ENCODE data around the gene FBXL16. TPM values are rescaled to one million over a fixed set of nuclear protein-coding genes. Genes with fewer than 3 reads are reported as not detected.

FBXL16 gene
- total and polyA plus RNA-seq, 9 of the 15 experiments (the other 6 are each of a cell fraction or from before 2014, with no cell fraction given): 0.21 to 8.2 (median 1.7) TPM

DNA sequence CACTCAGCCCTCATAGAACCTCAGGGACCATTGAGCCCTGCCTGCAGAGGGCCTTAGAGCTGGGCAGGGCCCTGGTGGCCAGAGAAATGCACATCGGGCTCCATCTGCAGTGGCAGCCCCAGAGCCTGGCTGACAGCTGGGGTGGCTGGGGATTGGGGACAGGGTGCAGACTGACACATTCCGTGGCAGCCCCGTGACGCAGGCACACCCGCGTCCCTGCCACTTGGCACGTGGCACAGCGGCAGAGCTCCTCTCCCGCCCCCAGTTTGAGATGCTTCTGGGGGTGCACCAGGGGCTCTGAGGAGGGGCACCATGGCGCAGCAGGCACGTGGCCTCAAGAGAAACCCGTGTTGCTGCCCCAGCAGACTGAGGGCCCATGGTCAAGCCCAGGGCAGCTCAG is 2.2 kb downstream of the FBXL16 start:
- Histone ChIP-seq H3K4me1 (replicated peaks in 1 of 2; ENCODE audit: control insufficient read depth in 2 of 2, insufficient read depth in 2 of 2, low read length in 2 of 2) (peaks cover 0 to 67% of the 10 kb centered on the region in 2 experiments; a peak in 3 of 5 replicates), H3K4me3 (no peak overlapping the region), H3K36me3 (ENCODE audit: control insufficient read depth, insufficient read depth, low read length) (no peaks in the 10 kb centered on the region), H3K4me2 (ENCODE audit: insufficient read depth, low read length) (no peak overlapping the region), H3K9me1 (ENCODE audit: control insufficient read depth, insufficient read depth, low read length) (peaks cover 6% of the 10 kb centered on the region), H4K20me1 (replicated peaks; ENCODE audit: control insufficient read depth, insufficient read depth, low read length) (peaks cover 32% of the 10 kb centered on the region), H3K27me3 (ENCODE audit: control insufficient read depth in 2 of 2, insufficient read depth in 2 of 2, low read length in 2 of 2) (peaks cover 13 to 67% of the 10 kb centered on the region in 2 experiments; a peak in 4 of 5 replicates), H3K9ac (ENCODE audit: insufficient read depth in 1 of 2, low read depth in 2 of 2, low read length in 2 of 2) (peak overlapping the region in 1 of 2 experiments; percentile 22; a peak in 1 of 4 replicates), H3K79me2 (ENCODE audit: control insufficient read depth, insufficient read depth, low read length) (no peaks in the 10 kb centered on the region), H3K9me3 (replicated peaks; ENCODE audit: control insufficient read depth, insufficient read depth, low read depth, low read length) (no peaks in the 10 kb centered on the region), H3K27ac (ENCODE audit: extremely low read depth, low read depth, low read length) (no peak overlapping the region), H2AFZ (ENCODE audit: low read depth, low read length) (no peak overlapping the region)
- POLR2A ChIA-PET: interaction anchor here (0.6 to 1.4 kb wide), 3 partner anchors 17 to 107 kb away, joined by 3 to 5 read pairs (median 3); partner anchors contain the start of genes ANTKMT and CIAO3
- FAIRE-seq (no peak), DNase-seq (ENCODE audit: extremely low read depth in 1 of 4, low spot score in 3 of 4) (no peak), ATAC-seq (no peak)
- 44% methylated on average over 12 of the region's 12 CpGs for WGBS (ENCODE audit: insufficient coverage, low coverage, missing lambda C conversion rate)
- no TSS peak for BruUV-seq (replicated peaks)
- TF ChIP-seq, protein P1, sequence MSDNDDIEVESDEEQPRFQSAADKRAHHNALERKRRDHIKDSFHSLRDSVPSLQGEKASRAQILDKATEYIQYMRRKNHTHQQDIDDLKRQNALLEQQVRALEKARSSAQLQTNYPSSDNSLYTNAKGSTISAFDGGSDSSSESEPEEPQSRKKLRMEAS (CRISPR knock-in tag; IDR thresholded peaks at IDR 0.05): peak; percentile 29; the same call in 1 of the 2 replicates
- TF ChIP-seq ZNF79 (CRISPR knock-in tag; IDR thresholded peaks at IDR 0.05; ENCODE audit: low read depth): no peak
- CTCF ChIA-PET (ENCODE audit: low intra/inter-chr PET ratio): no interaction called here
- intact Hi-C loops (cut with micrococcal nuclease) (no loop called here), in situ Hi-C loops (cut with MboI) (no loop called here)

DNA sequence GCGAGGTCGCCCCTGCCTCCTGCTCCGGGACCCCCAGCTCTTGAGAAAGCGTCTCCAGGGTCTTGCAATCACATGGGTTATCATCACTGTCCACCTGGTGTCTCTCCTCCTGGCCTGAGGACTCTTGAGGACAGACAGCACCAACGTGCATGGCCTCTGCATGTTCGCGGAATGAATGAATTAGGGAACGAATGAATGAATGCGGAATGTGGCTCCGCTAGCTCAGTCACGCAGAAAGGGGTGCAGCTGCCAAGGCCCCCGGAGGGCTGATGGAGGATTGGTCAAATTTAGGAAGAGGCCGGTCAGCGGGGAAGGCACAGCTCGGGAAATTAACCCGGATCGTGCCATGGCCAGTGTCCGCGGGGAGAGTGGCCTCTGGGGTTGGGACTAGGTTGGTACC is 3.3 kb downstream of the FBXL16 start:
- H3K27me3 ChIP-seq (ENCODE audit: control insufficient read depth in 2 of 2, insufficient read depth in 2 of 2, low read length in 2 of 2): peaks cover 15 to 67% of the 10 kb centered on the region in 2 experiments; a peak in 4 of 5 replicates
- WGBS (ENCODE audit: insufficient coverage, low coverage, missing lambda C conversion rate): 18% methylated on average over 19 of the region's 19 CpGs
- in situ Hi-C loops (cut with MboI) (no loop called here), intact Hi-C loops (cut with micrococcal nuclease) (no loop called here)
- H2AFZ ChIP-seq (ENCODE audit: low read depth, low read length): no peak overlapping the region
- ChIA-PET POLR2A (interaction anchor here (0.8 kb wide), 1 partner anchor 13 kb away, joined by 3 read pairs; no protein-coding TSS in a partner anchor), CTCF (ENCODE audit: low intra/inter-chr PET ratio) (no interaction called here)
- no peaks in the 10 kb centered on the region for H3K36me3 ChIP-seq (ENCODE audit: control insufficient read depth, insufficient read depth, low read length)
- no peaks in the 10 kb centered on the region for H3K9me3 ChIP-seq (replicated peaks; ENCODE audit: control insufficient read depth, insufficient read depth, low read depth, low read length)
- H3K4me2 ChIP-seq (ENCODE audit: insufficient read depth, low read length): no peak overlapping the region
- peak; percentile 32 for FAIRE-seq
- H3K9me1 ChIP-seq (ENCODE audit: control insufficient read depth, insufficient read depth, low read length): peaks cover 6% of the 10 kb centered on the region
- DNase-seq (ENCODE audit: extremely low read depth in 1 of 4, low spot score in 3 of 4): no peak
- ATAC-seq: no peak
- TF ChIP-seq ZNF24 (IDR thresholded peaks at IDR 0.05) (peak; percentile 91), MECOM (CRISPR knock-in tag; IDR thresholded peaks at IDR 0.05) (no peak)
- no TSS peak for BruUV-seq (replicated peaks)
- no peak overlapping the region for H3K27ac ChIP-seq (ENCODE audit: extremely low read depth, low read depth, low read length)
- no peak overlapping the region for H3K4me3 ChIP-seq
- H4K20me1 ChIP-seq (replicated peaks; ENCODE audit: control insufficient read depth, insufficient read depth, low read length): peaks cover 28% of the 10 kb centered on the region
- H3K9ac ChIP-seq (ENCODE audit: insufficient read depth in 1 of 2, low read depth in 2 of 2, low read length in 2 of 2): no peak overlapping the region
- peaks cover 0 to 66% of the 10 kb centered on the region in 2 experiments; a peak in 3 of 5 replicates for H3K4me1 ChIP-seq (replicated peaks in 1 of 2; ENCODE audit: control insufficient read depth in 2 of 2, insufficient read depth in 2 of 2, low read length in 2 of 2)
- H3K79me2 ChIP-seq (ENCODE audit: control insufficient read depth, insufficient read depth, low read length): no peaks in the 10 kb centered on the region

Data from K562 (cell line).